Endothelial cell (in vitro differentiated cells): ENCODE measurements around the gene STX8. TPM values are rescaled to one million over a fixed set of nuclear protein-coding genes. Genes with fewer than 3 reads are reported as not detected.

Experiments used
- DNase-seq: peaks from one replicate; pipeline ENCODE4 v3.0.0; 2021; ENCODE audit warnings: low spot score
- H3K27ac Mint-ChIP-seq: one replicate; pipeline ENCODE4 v1.8.0; 2021; ENCODE audit warnings: mixed read lengths, inconsistent platforms; ENCODE audit not compliant: unreplicated experiment
- H3K27me3 Mint-ChIP-seq: one replicate; pipeline ENCODE4 v1.8.0; 2021; ENCODE audit warnings: mild to moderate bottlenecking, moderate library complexity, mixed read lengths, inconsistent platforms; ENCODE audit not compliant: unreplicated experiment
- H3K36me3 Mint-ChIP-seq: one replicate; pipeline ENCODE4 v1.8.0; 2021; ENCODE audit warnings: mild to moderate bottlenecking, low read depth, mixed read lengths, inconsistent platforms; ENCODE audit not compliant: unreplicated experiment
- H3K4me1 Mint-ChIP-seq: one replicate; pipeline ENCODE4 v1.8.0; 2021; ENCODE audit warnings: mild to moderate bottlenecking, mixed read lengths, inconsistent platforms; ENCODE audit not compliant: unreplicated experiment
- H3K4me3 Mint-ChIP-seq: one replicate; pipeline ENCODE4 v1.8.0; 2021; ENCODE audit warnings: mild to moderate bottlenecking, mixed read lengths, inconsistent platforms; ENCODE audit not compliant: unreplicated experiment
- H3K9me3 Mint-ChIP-seq: one replicate; pipeline ENCODE4 v1.8.0; 2021; ENCODE audit warnings: mixed read lengths, inconsistent platforms; ENCODE audit not compliant: unreplicated experiment
- total RNA-seq: library from RNA; stranded (reverse); fragmentation: NEBNext Ultra II Directional; extraction: Animal tissue kit (Norgen Biotek cat#: 25700); gene quantifications from one replicate; pipeline ENCODE4 v1.2.1, GENCODE V29; 2021; ENCODE audit not compliant: unreplicated experiment
- TF ChIP-seq, protein P1 (sequence below): fragments of 200-600 bp; sonication (generic); IDR thresholded peaks from one replicate; pipeline ENCODE4 v1.5.0; 2021; ENCODE audit warnings: antibody characterized with exemption; ENCODE audit not compliant: unreplicated experiment

Gene STX8
- total RNA-seq, 1 donor from 2014 or later, result 49.2 TPM

DNA sequence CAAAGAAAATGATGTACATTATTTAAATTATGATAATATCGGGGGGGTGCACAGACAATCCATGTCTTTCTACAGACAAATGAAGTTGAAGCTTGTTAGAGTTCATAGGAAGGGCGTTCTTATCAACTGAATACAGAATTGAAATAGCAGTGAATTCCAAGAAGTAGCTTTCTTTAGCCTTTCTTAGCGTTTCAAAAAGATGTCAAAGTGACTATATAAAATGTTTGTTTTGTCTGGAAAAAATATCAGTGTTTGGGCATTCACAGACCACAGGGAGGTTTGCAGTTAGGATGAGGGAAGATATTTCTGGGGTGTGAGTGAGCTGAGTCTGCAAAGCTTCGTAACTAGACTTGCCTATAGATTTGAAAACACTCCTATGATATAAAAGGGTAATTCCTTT lies 55.0 kb downstream of the STX8 start:
- no peaks in the 10 kb centered on the region for H3K36me3 Mint-ChIP-seq
- DNase-seq, result no peak
- H3K9me3 Mint-ChIP-seq, result no peaks in the 10 kb centered on the region
- peaks cover 3% of the 10 kb centered on the region for H3K27me3 Mint-ChIP-seq
- TF ChIP-seq, protein P1, sequence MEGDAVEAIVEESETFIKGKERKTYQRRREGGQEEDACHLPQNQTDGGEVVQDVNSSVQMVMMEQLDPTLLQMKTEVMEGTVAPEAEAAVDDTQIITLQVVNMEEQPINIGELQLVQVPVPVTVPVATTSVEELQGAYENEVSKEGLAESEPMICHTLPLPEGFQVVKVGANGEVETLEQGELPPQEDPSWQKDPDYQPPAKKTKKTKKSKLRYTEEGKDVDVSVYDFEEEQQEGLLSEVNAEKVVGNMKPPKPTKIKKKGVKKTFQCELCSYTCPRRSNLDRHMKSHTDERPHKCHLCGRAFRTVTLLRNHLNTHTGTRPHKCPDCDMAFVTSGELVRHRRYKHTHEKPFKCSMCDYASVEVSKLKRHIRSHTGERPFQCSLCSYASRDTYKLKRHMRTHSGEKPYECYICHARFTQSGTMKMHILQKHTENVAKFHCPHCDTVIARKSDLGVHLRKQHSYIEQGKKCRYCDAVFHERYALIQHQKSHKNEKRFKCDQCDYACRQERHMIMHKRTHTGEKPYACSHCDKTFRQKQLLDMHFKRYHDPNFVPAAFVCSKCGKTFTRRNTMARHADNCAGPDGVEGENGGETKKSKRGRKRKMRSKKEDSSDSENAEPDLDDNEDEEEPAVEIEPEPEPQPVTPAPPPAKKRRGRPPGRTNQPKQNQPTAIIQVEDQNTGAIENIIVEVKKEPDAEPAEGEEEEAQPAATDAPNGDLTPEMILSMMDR, result no peak
- H3K4me3 Mint-ChIP-seq, result no peak overlapping the region
- H3K4me1 Mint-ChIP-seq, result peaks cover 19% of the 10 kb centered on the region
- H3K27ac Mint-ChIP-seq, result no peak overlapping the region

DNA sequence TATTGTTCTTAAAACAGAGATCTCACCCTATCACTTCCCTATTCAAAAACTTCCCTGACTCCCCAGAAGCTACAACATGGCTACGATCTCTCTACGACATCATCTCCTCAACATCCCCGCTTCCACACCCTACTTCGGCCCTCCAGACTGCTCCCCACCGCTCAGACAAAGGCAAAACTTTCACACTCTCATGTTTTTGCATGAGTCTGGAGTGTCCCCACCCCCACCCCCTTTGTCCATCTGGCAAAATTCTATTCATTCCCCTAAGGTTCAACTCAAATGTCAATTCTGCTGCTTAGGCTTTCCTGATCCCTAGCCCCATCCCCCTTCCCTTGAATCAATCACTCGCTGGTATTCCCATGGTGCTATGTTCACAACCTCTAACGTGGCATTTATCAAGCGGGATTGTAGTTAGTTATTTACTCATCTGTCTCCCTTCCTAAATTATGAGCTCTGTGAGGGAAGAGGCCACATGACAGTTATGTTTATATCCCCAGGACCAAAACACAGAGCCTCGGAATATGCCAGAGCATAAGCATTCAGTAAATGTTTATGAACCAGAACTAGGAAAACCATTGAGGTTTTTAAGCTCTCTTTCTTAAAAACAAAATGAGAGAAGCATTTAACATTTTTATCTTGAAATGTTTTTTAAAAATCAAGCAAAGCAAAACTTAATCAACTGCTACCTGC lies 55.9 kb downstream of the STX8 start:
- TF ChIP-seq, protein P1, result no peak
- Mint-ChIP-seq H3K27me3 (peaks cover 3% of the 10 kb centered on the region), H3K27ac (peak overlapping the region; percentile 43), H3K36me3 (no peaks in the 10 kb centered on the region), H3K9me3 (no peaks in the 10 kb centered on the region), H3K4me3 (no peak overlapping the region), H3K4me1 (peaks cover 19% of the 10 kb centered on the region)
- DNase-seq, result no peak

DNA sequence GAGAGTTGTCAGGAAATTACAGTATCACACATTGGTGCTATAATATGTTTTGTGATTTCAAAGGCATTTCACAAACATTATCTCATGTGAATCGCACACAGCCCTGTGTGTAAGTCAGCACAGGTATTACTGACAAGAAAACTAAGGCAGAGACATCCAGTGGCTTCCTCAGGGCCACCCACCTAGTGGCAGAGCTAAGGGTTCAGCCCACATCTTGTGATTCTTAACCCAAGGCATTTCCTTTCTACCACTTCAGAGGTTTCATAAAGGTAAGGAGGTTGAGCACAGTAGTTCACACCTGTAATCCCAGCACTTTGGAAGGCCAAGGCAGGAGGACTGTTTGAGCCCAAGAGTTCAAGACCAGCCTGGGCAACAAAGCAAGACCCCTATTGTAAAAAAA lies 58.2 kb downstream of the STX8 start:
- TF ChIP-seq, protein P1, result no peak
- H3K4me1 Mint-ChIP-seq, result peaks cover 19% of the 10 kb centered on the region
- no peak overlapping the region for H3K27ac Mint-ChIP-seq
- no peaks in the 10 kb centered on the region for H3K36me3 Mint-ChIP-seq
- DNase-seq, result no peak
- H3K27me3 Mint-ChIP-seq, result peaks cover 3% of the 10 kb centered on the region
- no peaks in the 10 kb centered on the region for H3K9me3 Mint-ChIP-seq
- H3K4me3 Mint-ChIP-seq, result no peak overlapping the region

DNA sequence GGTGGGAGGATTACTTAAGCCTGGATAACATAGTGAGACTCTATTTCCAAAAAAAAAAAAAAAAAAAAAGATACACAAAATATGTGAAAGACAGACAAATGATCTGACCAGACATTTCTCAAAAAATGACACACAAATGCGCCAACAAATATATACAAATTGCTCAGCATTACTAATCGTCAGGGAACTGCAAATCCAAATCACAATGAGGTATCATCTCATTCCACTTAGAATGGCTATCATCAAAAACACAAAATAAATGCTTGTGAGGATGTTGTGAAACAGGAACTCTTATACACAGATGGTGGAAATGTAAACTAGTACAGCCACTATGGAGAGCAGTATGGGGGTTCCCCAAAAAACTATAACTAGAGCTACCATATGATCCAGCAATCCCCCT lies 62.4 kb downstream of the STX8 start:
- Mint-ChIP-seq H3K27ac (no peak overlapping the region), H3K27me3 (no peaks in the 10 kb centered on the region), H3K9me3 (no peaks in the 10 kb centered on the region), H3K36me3 (no peaks in the 10 kb centered on the region), H3K4me3 (no peak overlapping the region), H3K4me1 (no peaks in the 10 kb centered on the region)
- DNase-seq, result no peak
- TF ChIP-seq, protein P1, result no peak

DNA sequence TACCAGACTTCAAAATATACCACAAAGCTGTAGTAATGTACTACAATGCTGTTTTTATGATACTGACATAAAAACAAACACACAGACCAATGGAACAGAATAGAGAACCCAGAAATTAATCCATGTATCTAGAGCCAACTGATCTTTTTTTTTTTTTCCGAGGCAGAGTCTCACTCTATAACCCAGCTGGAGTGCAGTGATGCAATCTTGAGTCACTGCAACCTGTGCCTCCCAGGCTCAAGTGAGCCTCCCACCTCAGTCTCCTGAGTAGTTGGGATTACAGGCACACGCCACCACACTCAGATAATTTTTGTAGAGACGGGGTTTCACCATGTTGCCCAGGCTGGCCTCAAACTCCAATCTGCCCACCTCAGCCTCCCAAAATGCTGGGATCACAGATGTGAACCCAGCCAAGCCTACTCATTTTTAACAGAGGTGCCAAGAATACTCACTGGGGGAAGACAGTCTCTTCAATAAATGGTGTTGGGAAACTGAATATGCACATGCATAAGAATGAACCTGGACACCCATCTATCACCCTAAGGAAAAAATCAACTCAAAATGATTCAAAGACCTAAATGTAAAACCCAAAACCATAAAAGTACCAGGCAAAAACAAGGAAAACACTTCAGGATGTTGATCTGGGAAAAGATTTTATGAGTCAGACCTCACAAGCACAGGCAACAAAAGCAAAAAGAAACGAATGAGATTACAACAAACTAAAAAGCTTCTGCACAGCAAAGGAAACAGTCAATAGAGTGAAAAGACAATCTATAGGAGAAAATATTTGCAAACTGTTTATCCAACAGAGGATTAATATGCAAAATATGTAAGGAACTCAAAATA lies 63.1 kb downstream of the STX8 start:
- TF ChIP-seq, protein P1, result no peak
- Mint-ChIP-seq H3K9me3 (peaks cover 4% of the 10 kb centered on the region), H3K36me3 (peaks cover 6% of the 10 kb centered on the region), H3K27me3 (no peaks in the 10 kb centered on the region), H3K27ac (no peak overlapping the region), H3K4me1 (no peaks in the 10 kb centered on the region), H3K4me3 (no peak overlapping the region)
- no peak for DNase-seq
